Fibroblast of pulmonary artery (primary cell): ENCODE results near the gene CBLN1.

Experiments used
- DNase-seq: peaks from one replicate; pipeline ENCODE4 v3.0.0-alpha.2; 2010; ENCODE audit warnings: low read depth
- H3K4me3 ChIP-seq: replicated peaks from 2 replicates; pipeline ENCODE4 v1.5.1; 2011; ENCODE audit warnings: low read depth, mild to moderate bottlenecking, control low read depth, low read length, moderate library complexity
- TF ChIP-seq, protein P1 (sequence below): IDR thresholded peaks from 2 replicates; pipeline ENCODE4 v1.5.1; 2011; ENCODE audit warnings: mild to moderate bottlenecking, control low read depth, low read length, inconsistent platforms; ENCODE audit errors: missing control alignments

CBLN1 gene

DNA sequence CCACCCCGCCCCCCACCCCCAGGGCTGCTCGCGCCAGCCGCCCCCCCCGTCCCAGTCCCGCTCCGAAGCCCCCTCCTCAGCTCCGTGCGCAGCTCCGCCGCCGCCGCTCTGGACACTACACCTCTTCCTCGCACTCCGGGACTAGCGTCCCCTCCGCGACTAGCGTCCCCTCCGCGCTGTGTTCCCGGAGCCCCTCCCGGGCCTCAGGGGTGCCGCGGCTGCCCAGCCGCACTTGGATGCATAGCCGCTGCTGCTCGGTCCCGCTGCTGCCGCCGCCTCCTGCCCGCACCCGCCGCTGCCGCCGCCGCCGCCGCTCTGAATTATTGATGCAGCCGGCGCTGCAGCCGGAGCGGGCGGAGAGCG, at the start of gene CBLN1:
CBLN1 (minus strand) TSS at position 359 of the 363 bp plus-strand sequence. CDS start 373 bp downstream, outside the sequence.
- no peak for DNase-seq
- H3K4me3 ChIP-seq = no peak within 1 kb of the TSS
- TF ChIP-seq, protein P1, sequence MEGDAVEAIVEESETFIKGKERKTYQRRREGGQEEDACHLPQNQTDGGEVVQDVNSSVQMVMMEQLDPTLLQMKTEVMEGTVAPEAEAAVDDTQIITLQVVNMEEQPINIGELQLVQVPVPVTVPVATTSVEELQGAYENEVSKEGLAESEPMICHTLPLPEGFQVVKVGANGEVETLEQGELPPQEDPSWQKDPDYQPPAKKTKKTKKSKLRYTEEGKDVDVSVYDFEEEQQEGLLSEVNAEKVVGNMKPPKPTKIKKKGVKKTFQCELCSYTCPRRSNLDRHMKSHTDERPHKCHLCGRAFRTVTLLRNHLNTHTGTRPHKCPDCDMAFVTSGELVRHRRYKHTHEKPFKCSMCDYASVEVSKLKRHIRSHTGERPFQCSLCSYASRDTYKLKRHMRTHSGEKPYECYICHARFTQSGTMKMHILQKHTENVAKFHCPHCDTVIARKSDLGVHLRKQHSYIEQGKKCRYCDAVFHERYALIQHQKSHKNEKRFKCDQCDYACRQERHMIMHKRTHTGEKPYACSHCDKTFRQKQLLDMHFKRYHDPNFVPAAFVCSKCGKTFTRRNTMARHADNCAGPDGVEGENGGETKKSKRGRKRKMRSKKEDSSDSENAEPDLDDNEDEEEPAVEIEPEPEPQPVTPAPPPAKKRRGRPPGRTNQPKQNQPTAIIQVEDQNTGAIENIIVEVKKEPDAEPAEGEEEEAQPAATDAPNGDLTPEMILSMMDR = no peak

DNA sequence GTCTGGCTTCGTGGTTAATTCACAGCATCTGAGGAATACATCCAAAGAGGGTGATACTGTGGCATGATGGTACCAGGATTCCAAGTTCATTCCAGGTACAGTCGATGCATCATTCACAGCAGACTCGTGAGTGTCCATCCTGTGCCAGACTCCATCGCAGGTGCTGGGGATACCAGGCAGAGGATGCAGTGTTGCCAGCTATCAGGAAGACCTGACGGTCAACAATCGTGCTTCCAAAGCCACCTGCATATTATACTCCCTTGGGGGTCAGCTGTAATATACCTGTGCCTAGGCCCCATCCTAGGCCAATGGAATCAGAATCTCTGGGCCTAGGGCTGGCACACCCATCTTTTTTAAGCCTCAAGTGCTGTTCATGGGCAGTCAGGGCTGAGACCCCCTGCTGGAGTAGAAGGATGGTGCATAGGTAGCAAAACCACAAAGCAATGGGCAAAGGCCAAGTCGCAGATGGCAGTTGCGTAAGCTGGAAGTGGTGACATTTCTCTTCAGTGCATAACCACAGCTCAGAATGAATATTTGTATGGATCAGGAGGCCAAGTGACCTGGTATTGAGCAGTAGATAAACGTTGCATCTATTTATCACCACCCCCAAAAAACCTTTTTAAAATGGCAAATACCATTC, 49.0 kb upstream of the CBLN1 start:
- TF ChIP-seq, protein P1 = no peak
- H3K4me3 ChIP-seq = no peak overlapping the region
- DNase-seq = no peak

DNA sequence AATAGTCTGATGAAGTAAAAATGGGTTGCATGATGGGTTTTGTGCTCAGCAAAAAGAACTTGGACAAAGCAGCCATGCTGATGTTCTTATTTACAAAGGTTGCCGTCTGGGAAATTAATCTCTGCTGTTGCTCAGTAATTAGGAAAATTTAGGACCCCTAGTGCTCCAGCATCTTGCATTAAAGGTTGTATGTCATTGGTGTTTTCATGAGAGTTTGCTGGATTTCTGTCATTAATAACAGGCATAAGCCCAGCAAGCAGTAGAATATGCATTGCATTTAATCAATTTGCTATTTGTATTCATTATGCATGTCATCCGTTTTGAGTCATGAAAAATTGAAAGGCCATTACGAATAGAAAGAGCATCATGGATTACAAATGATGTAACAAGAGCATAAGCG, 46.7 kb upstream of the CBLN1 start:
- no peak overlapping the region for H3K4me3 ChIP-seq
- TF ChIP-seq, protein P1 = no peak
- DNase-seq = no peak

DNA sequence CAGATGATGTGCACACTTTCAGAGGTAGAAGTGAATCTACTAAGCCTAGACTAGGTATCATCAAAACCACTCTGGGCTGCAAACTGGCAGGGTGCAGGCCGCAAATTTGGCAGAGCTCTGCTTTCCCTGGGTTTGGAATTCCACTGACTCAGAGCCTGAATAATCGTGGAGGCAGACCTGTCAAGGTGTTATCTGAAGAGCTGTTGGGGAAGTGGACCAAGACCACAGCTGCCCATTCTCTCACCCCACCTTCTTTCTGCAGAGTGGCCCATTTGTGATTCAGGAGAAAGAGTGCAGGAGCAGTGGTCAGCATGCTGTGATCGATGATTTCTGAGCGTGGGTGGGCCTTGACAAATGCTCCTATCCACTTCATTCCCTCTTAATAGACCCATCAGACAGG, 45.8 kb upstream of the CBLN1 start:
- no peak for DNase-seq
- H3K4me3 ChIP-seq = no peak overlapping the region
- TF ChIP-seq, protein P1 = no peak

DNA sequence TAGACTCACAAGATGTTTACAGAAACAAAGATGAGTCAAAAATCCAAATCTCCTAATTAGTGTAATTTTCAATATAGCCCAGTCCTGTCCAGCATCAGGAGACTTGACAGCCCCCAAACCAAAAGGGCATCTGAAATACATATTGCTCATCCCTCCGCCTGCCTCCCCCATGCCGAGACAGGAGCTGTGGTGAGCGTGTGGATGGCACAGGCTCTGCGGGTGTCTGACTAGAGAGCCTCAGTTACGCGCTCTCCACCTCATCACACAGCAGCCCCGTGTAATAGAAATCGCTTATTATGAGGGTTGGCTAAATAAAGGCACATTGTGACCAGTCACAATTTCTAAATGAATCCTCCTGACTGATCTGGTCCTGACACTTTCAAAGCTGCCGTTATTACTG, 43.1 kb upstream of the CBLN1 start:
- TF ChIP-seq, protein P1 = no peak
- H3K4me3 ChIP-seq = no peak overlapping the region
- no peak for DNase-seq

DNA sequence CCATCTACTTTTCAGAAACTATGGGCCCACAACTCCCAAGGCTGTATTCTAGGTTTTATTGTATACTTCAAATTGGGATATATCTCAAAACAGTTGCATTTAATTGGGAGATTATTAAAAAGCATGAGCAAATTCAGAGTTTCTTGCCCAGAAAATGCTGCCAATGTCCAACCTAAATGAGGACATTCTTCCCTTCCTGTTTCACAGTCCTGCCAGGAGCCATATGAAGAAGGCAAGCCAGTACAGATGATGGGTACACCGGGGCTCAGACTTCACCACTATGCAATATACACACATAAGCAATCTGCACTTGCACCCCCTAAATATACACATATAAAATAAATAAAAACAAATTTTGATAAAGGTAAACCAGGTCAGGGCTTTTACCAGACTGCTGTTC, 34.0 kb upstream of the CBLN1 start:
- no peak overlapping the region for H3K4me3 ChIP-seq
- DNase-seq = no peak
- TF ChIP-seq, protein P1 = no peak

DNA sequence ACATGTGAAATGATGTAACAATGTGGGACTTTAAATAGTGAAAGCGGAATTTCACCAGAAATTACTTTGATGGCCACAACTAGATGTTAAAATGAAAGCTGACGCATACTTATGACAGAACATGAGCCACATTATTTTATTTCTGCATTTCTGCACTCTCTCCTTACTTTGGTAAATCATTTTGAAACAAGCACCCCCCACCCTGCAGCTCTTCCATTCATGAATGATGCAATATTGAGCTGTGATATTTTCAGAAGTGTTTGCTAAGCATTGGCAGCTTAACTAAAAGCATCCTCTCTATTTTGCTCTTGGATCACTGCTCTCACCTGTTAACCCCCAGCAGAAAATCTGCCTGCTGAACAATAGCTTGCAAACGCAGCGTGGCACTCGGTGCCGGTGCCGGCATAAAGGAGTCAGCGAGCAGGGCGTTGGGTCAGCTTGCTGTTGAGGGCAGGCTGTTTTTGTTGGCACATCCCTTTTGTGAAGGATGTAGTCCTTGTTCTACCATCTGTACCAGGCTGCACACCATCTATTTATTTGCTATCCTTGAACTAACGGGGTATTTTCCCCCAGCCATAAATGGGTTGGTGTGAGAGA, 30.8 kb upstream of the CBLN1 start:
- TF ChIP-seq, protein P1 = no peak
- H3K4me3 ChIP-seq = no peak overlapping the region

More for the DNA sequence above, 30.8 kb upstream of the CBLN1 start:
- no peak for DNase-seq
